ENCODE results near the gene RAB3IL1.

Gene RAB3IL1

DNA sequence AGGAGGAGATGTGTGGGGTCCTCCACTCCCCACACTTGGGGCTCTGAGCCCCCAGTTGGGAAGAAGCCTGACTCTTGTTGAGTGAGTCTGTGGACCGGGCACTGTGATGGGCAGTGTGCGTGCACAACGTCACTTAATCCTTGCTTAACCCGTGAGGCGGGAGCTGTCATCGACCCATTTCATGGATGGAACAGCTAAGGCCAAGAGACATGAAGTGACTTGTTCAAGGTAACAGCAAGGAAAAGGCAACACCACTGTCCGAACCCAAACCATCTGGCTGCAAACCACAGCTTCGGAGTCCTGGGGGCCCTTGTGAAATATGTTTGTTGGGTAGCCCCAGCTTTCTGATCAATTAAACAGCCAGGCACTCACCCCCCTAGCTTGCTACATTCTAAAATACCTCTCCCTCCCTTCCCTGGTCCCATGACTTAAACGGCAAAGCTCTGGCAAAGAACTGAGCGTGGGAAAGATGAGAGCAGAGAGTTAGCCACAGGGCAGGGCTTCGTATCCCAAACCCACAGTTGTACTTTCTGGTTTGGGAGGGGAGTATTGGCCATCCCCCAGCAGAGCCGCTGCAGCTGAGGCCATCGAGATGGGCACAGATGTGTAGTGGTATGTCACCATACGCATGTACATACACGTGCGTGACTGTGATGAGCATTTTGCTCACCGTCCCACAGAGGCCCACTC lies 63.0 kb downstream of the RAB3IL1 start:
- no peak overlapping the region for H3K27ac ChIP-seq
- DNase-seq (ENCODE audit: low read depth, low spot score): no peak

- no peak overlapping the region for H3K27ac ChIP-seq
- no peak for DNase-seq (ENCODE audit: low read depth, low spot score)
Measured at GRCh38 chr11:61853698-61854169, 63.6 kb downstream of the RAB3IL1 start.

DNA sequence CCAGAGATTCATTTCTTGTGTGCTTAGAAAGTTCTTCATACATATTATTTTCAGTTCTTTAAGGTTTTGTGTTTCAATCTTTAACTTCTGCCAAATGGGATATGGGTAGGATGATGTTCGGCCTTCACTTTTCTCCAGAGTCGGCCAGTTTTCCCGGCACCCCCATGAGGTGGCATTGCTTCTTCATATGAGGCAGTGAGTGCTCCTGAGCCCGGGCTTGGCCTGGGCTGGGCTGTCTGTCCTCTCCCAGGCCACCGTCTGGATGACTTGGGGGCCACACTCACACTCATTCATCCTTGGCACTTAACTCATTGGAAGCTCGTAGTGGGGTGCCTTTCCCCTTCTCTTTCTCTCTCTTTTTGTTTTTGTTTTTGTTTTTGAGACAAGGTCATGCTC lies 65.5 kb downstream of the RAB3IL1 start:
- no peak overlapping the region for H3K27ac ChIP-seq
- DNase-seq (ENCODE audit: low read depth, low spot score): no peak

GRCh38 chr11:61851113-61851899 lies 66.1 kb downstream of the RAB3IL1 start:
- no peak overlapping the region for H3K27ac ChIP-seq
- DNase-seq (ENCODE audit: low read depth, low spot score): no peak

DNA sequence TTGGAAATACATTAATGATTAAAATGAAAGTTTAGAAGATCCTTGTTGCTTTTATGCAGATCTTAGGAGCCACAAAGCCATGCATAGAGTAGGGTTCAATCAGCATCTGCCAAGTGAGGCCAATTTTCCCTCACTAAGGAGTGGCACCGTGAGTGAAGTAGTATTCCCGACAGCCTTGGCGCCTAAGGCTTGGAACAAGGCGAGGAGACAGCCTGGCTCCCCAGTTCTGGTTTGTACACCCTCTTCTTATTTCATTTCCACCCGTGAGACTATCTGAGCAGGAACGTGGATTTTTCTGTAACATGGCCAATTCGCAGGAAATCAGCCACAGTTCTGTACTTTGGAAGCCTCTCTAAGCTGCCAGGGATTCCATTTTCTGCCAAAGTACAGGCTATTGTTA lies 66.7 kb downstream of the RAB3IL1 start:
- DNase-seq (ENCODE audit: low read depth, low spot score): no peak
- no peak overlapping the region for H3K27ac ChIP-seq

GRCh38 chr11:61848631-61849030 lies 68.7 kb downstream of the RAB3IL1 start:
- DNase-seq (ENCODE audit: low read depth, low spot score): no peak
- no peak overlapping the region for H3K27ac ChIP-seq

- H3K27ac ChIP-seq: no peak overlapping the region
- no peak for DNase-seq (ENCODE audit: low read depth, low spot score)
Measured at GRCh38 chr11:61847914-61848581, 69.3 kb downstream of the RAB3IL1 start.

All from epithelial cell of prostate (primary cell).